H9 (cell line): ENCODE results near the gene C16orf89. TPM values are rescaled to one million over a fixed set of nuclear protein-coding genes. Genes with fewer than 3 reads are reported as not detected.

ENCODE experiments used
- DNase-seq: peaks from one replicate; pipeline ENCODE4 v3.0.0-alpha.2; 2017
- H2AFZ ChIP-seq: one replicate; pipeline ENCODE4 v1.6.1; 2013; ENCODE audit warnings: mild to moderate bottlenecking, low read length, control low read depth, moderate library complexity
- H2AK5ac ChIP-seq: 2 replicates; pipeline ENCODE4 v1.6.1; 2013; ENCODE audit warnings: low read length, control low read depth, mixed read lengths; ENCODE audit not compliant: insufficient read length
- H2BK120ac ChIP-seq: one replicate; pipeline ENCODE4 v1.6.1; 2013; ENCODE audit warnings: low read depth, mild to moderate bottlenecking, low read length, control low read depth, inconsistent platforms; ENCODE audit not compliant: poor library complexity, severe bottlenecking
- H2BK12ac ChIP-seq: 2 replicates; pipeline ENCODE4 v1.6.1; 2013; ENCODE audit warnings: low read length, control low read depth, mixed read lengths, low read depth; ENCODE audit not compliant: insufficient read length
- H2BK15ac ChIP-seq: 2 replicates; pipeline ENCODE4 v1.6.1; 2013; ENCODE audit warnings: low read depth, low read length, control low read depth
- H2BK20ac ChIP-seq: one replicate; pipeline ENCODE4 v1.6.1; 2013; ENCODE audit warnings: low read depth, mild to moderate bottlenecking, low read length, control low read depth, inconsistent platforms; ENCODE audit not compliant: poor library complexity, severe bottlenecking
- H2BK5ac ChIP-seq: 2 replicates; pipeline ENCODE4 v1.6.1; 2013; ENCODE audit warnings: low read length, control low read depth, mixed read lengths; ENCODE audit not compliant: insufficient read length
- H3K14ac ChIP-seq: 2 replicates; pipeline ENCODE4 v1.6.1; 2013; ENCODE audit warnings: low read length, control low read depth; ENCODE audit not compliant: insufficient read depth
- H3K18ac ChIP-seq: 2 replicates; pipeline ENCODE4 v1.6.1; 2013; ENCODE audit warnings: low read depth, mild to moderate bottlenecking, mixed read lengths, low read length, control low read depth; ENCODE audit not compliant: insufficient read length
- H3K23ac ChIP-seq: 2 replicates; pipeline ENCODE4 v1.6.1; 2013; ENCODE audit warnings: low read length, control low read depth, mixed read lengths, low read depth; ENCODE audit not compliant: insufficient read length
- H3K23me2 ChIP-seq: 2 replicates; pipeline ENCODE4 v1.6.1; 2013; ENCODE audit warnings: low read depth, mild to moderate bottlenecking, mixed read lengths, low read length, control low read depth; ENCODE audit not compliant: insufficient read length, poor library complexity, severe bottlenecking
- H3K27ac ChIP-seq: 2 replicates; pipeline ENCODE4 v1.5.1; 2013; ENCODE audit warnings: low read length, control low read depth, mixed read lengths, low read depth; ENCODE audit not compliant: insufficient read length
- H3K27me3 ChIP-seq: 2 replicates; pipeline ENCODE4 v1.6.1; 2013; ENCODE audit warnings: low read length, control low read depth, inconsistent platforms; ENCODE audit not compliant: insufficient read depth
- H3K4ac ChIP-seq: 2 replicates; pipeline ENCODE4 v1.6.1; 2013; ENCODE audit warnings: low read depth, mild to moderate bottlenecking, control low read depth, inconsistent platforms, low read length, moderate library complexity
- H3K4me1 ChIP-seq: 2 replicates; pipeline ENCODE4 v1.6.1; 2013; ENCODE audit warnings: low read length, control low read depth, inconsistent platforms; ENCODE audit not compliant: insufficient read depth
- H3K4me2 ChIP-seq: 2 replicates; pipeline ENCODE4 v1.6.1; 2013; ENCODE audit warnings: low read length, control low read depth, mixed read lengths; ENCODE audit not compliant: insufficient read length, insufficient read depth
- H3K56ac ChIP-seq: 2 replicates; pipeline ENCODE4 v1.6.1; 2013; ENCODE audit warnings: low read depth, mild to moderate bottlenecking, mixed read lengths, low read length, control low read depth; ENCODE audit not compliant: insufficient read length
- H3K79me1 ChIP-seq: 2 replicates; pipeline ENCODE4 v1.6.1; 2013; ENCODE audit warnings: low read depth, mild to moderate bottlenecking, moderate library complexity, low read length, control low read depth, inconsistent platforms; ENCODE audit not compliant: insufficient read depth, poor library complexity, severe bottlenecking
- H3K79me2 ChIP-seq: 2 replicates; pipeline ENCODE4 v1.6.1; 2013; ENCODE audit warnings: low read length, control low read depth, inconsistent platforms; ENCODE audit not compliant: insufficient read depth
- H3K9ac ChIP-seq: 2 replicates; pipeline ENCODE4 v1.6.1; 2013; ENCODE audit warnings: low read length, control low read depth, mixed read lengths; ENCODE audit not compliant: insufficient read length; ENCODE audit errors: extremely low read depth
- H3K9me3 ChIP-seq: one replicate; pipeline ENCODE4 v1.6.1; 2013; ENCODE audit warnings: low read depth, low read length, inconsistent platforms; ENCODE audit not compliant: control insufficient read depth
- H3T11ph ChIP-seq: one replicate; pipeline ENCODE4 v1.6.1; 2013; ENCODE audit warnings: mild to moderate bottlenecking, low read length, control low read depth, inconsistent platforms
- H4K20me1 ChIP-seq: one replicate; pipeline ENCODE4 v1.6.1; 2013; ENCODE audit not compliant: control insufficient read depth, insufficient read length, insufficient read depth
- H4K5ac ChIP-seq: 2 replicates; pipeline ENCODE4 v1.6.1; 2013; ENCODE audit warnings: low read depth, mild to moderate bottlenecking, mixed read lengths, low read length, control low read depth; ENCODE audit not compliant: insufficient read length
- H4K8ac ChIP-seq: replicated peaks from 2 replicates; pipeline ENCODE4 v1.6.1; 2013; ENCODE audit warnings: low read length, control low read depth, mixed read lengths, low read depth; ENCODE audit not compliant: insufficient read length
- H4K91ac ChIP-seq: 2 replicates; pipeline ENCODE4 v1.6.1; 2013; ENCODE audit warnings: low read depth, mild to moderate bottlenecking, moderate library complexity, mixed read lengths, low read length, control low read depth; ENCODE audit not compliant: insufficient read length
- H3K27ac Mint-ChIP-seq, 3 experiments: 2 replicates in 2 of 3; 3 replicates in 1 of 3; pipeline ENCODE4 v1.8.0; 2020 to 2021; ENCODE audit warnings: mixed read lengths in 3 of 3, mild to moderate bottlenecking in 1 of 3, moderate library complexity in 1 of 3
- H3K27me3 Mint-ChIP-seq: 2 replicates; pipeline ENCODE4 v1.8.0; 2021; ENCODE audit warnings: low read depth, mild to moderate bottlenecking, moderate library complexity, mixed read lengths
- H3K36me3 Mint-ChIP-seq, 3 experiments: 2 replicates in 2 of 3; 3 replicates in 1 of 3; pipeline ENCODE4 v1.8.0; 2020 to 2021; ENCODE audit warnings: low read depth in 3 of 3, mixed read lengths in 3 of 3; ENCODE audit not compliant: insufficient read depth in 1 of 3
- H3K4me1 Mint-ChIP-seq, 2 experiments: 2 replicates each; pipeline ENCODE4 v1.8.0; 2020; ENCODE audit warnings: mixed read lengths in 2 of 2
- H3K4me3 Mint-ChIP-seq, 2 experiments: 2 replicates in 1 of 2; 3 replicates in 1 of 2; pipeline ENCODE4 v1.8.0; 2020 to 2021; ENCODE audit warnings: mild to moderate bottlenecking in 2 of 2, mixed read lengths in 2 of 2, moderate library complexity in 1 of 2
- H3K9me3 Mint-ChIP-seq, 2 experiments: 2 replicates in 1 of 2; 3 replicates in 1 of 2; pipeline ENCODE4 v1.8.0; 2020; ENCODE audit warnings: mild to moderate bottlenecking in 2 of 2, mixed read lengths in 2 of 2, moderate library complexity in 1 of 2
- CTCF ChIP-seq: fragments of 200-600 bp; sonication (generic); conservative IDR thresholded peaks from 3 replicates; pipeline ENCODE4 v1.8.0; 2021; ENCODE audit warnings: antibody characterized with exemption, mild to moderate bottlenecking
- WGBS: extraction: QIAGEN DNeasy Blood & Tissue Kit; methylation state at CpG from one replicate; pipeline ENCODE4 v1.1.7; 2013; ENCODE audit warnings: missing lambda C conversion rate, low lambda C conversion rate, mixed read lengths; ENCODE audit not compliant: insufficient read length; ENCODE audit errors: extremely low coverage; 5-methylcytosine and 5-hydroxymethylcytosine counted together
- total RNA-seq: library from RNA; stranded (reverse); gene quantifications from 2 replicates; pipeline ENCODE4 v1.2.1, GENCODE V29; 2021

C16orf89 gene
- total RNA-seq, 1 experiment from 2014 or later = 2.5 TPM

GRCh38 chr16:5015351-5015750, 50.4 kb downstream of the C16orf89 start:
- no peaks in the 10 kb centered on the region; the same call in 1 of the 2 replicates for H3K27me3 ChIP-seq
- peaks cover 11% of the 10 kb centered on the region for H3K27me3 Mint-ChIP-seq
- H3K36me3 Mint-ChIP-seq = peaks cover 0 to 4% (median 1%) of the 10 kb centered on the region in 3 experiments; a peak in 2 of 7 replicates
- H3K14ac ChIP-seq = no peak overlapping the region
- peaks cover 14 to 20% of the 10 kb centered on the region in 2 experiments for H3K4me1 Mint-ChIP-seq
- H3K9ac ChIP-seq = no peak overlapping the region
- H3K79me2 ChIP-seq = no peaks in the 10 kb centered on the region
- no peak overlapping the region for H3K27ac ChIP-seq
- no peak for DNase-seq
- H4K8ac ChIP-seq = no peak overlapping the region
- no peaks in the 10 kb centered on the region for H3K79me1 ChIP-seq
- no peak overlapping the region for H2BK15ac ChIP-seq
- WGBS = no CpG with 5 or more reads among the region's 4 CpGs
- peak overlapping the region in 2 of 3 experiments; percentile 17 to 61; a peak in 1 of 7 replicates for H3K27ac Mint-ChIP-seq
- no peaks in the 10 kb centered on the region for H4K20me1 ChIP-seq
- no peak overlapping the region for H4K91ac ChIP-seq
- no peak overlapping the region for H2AK5ac ChIP-seq
- H3K4ac ChIP-seq = no peak overlapping the region
- H2AFZ ChIP-seq = no peak overlapping the region
- no peak overlapping the region for H2BK5ac ChIP-seq
- no peaks in the 10 kb centered on the region for H3K9me3 ChIP-seq
- H3K18ac ChIP-seq = no peak overlapping the region
- no peaks in the 10 kb centered on the region; a peak in 1 of 5 replicates for H3K9me3 Mint-ChIP-seq
- H3K23me2 ChIP-seq = no peaks in the 10 kb centered on the region
- no peak overlapping the region for H2BK120ac ChIP-seq
- no peak overlapping the region for H3K23ac ChIP-seq
- no peak overlapping the region for H2BK20ac ChIP-seq
- no peak overlapping the region for H3K4me3 Mint-ChIP-seq
- no peak overlapping the region for H3K56ac ChIP-seq
- no peaks in the 10 kb centered on the region for H3K4me1 ChIP-seq
- no peak overlapping the region for H4K5ac ChIP-seq
- H2BK12ac ChIP-seq = no peak overlapping the region
- TF ChIP-seq CTCF = no peak
- H3K4me2 ChIP-seq = no peak overlapping the region
- no peak overlapping the region for H3T11ph ChIP-seq
